ENCODE measurements around the gene DUS1L.

DNA sequence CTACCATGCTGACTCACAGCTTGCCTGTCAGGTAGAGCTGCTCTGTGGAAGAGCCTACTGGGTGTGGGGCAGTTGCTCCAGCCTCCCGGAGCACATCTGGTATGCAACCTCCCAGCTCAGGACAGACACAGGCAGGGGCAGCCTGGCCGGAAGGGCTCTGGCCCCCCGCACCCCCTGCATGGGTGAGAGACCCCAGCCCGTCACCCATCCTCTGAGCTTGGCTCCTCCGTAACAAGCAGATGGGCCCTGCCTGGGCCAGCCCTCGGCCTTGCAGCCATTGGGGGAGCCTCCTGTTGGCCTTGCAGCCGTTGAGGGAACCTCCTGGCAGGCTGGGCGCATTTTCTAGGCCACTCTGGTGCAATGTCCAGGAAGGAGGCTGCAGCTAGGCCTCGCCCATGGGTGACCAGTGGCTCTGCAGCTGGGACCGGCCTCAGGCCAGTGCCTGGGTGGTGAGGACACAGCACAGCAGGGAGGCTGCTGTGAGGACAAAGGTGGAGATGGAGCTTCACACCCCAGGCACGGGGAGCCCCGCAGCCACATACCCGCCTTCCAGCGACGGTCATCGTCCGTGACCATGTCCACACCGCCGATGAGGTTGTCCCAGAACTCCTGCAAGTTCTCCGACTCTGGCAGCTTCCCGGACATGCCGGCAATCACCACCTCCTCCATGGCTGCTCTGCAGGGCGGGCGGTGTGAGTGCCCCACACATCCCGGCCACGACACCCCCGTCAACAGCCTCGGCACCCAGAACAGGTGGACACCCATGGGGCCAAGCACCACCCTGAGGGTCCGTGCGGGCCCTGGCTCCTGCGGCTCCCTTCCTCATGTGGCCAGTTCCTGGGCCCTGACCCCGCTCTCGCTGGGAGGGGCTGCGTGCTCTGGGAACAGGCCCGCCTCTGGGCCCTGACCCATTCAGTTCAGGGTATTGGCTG is 30.4 kb upstream of the DUS1L start:
- TF ChIP-seq, protein P1, sequence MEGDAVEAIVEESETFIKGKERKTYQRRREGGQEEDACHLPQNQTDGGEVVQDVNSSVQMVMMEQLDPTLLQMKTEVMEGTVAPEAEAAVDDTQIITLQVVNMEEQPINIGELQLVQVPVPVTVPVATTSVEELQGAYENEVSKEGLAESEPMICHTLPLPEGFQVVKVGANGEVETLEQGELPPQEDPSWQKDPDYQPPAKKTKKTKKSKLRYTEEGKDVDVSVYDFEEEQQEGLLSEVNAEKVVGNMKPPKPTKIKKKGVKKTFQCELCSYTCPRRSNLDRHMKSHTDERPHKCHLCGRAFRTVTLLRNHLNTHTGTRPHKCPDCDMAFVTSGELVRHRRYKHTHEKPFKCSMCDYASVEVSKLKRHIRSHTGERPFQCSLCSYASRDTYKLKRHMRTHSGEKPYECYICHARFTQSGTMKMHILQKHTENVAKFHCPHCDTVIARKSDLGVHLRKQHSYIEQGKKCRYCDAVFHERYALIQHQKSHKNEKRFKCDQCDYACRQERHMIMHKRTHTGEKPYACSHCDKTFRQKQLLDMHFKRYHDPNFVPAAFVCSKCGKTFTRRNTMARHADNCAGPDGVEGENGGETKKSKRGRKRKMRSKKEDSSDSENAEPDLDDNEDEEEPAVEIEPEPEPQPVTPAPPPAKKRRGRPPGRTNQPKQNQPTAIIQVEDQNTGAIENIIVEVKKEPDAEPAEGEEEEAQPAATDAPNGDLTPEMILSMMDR (conservative IDR thresholded peaks at IDR 0.05): no peak
- peak; percentile 23; the same call in 1 of the 2 replicates for TF ChIP-seq ZFX (IDR thresholded peaks at IDR 0.05)
